CD14-positive monocyte (primary cell): Measurements from ENCODE around the gene ALDH3A2. TPM values are rescaled to one million over a fixed set of nuclear protein-coding genes. Genes with fewer than 3 reads are reported as not detected.

ENCODE experiments used
- DNase-seq, 3 donors: peaks; one replicate each; pipeline ENCODE4 v3.0.0-alpha.2; 2011 to 2022
- H2AFZ ChIP-seq: 2 replicates; pipeline ENCODE4 v1.6.0; 2012; ENCODE audit warnings: mild to moderate bottlenecking, low read depth, low read length, inconsistent platforms; ENCODE audit not compliant: insufficient read depth, poor library complexity, severe bottlenecking
- H3K27ac ChIP-seq, 2 donors: 1 replicate in 1 of 2; 2 replicates in 1 of 2; pipeline ENCODE4 v1.5.1; 2012 to 2013; ENCODE audit warnings: low read length in 2 of 2, control low read depth in 1 of 2, inconsistent platforms in 1 of 2, low read depth in 1 of 2, mild to moderate bottlenecking in 1 of 2
- H3K27me3 ChIP-seq, 2 donors: one replicate each; pipeline versions ENCODE4 v1.6.0 to v1.6.1; 2011 to 2013; ENCODE audit warnings: low read length in 2 of 2; ENCODE audit not compliant: control insufficient read depth in 2 of 2, insufficient read depth in 2 of 2
- H3K36me3 ChIP-seq, 2 donors: replicated peaks in 1 of 2; 1 replicate in 1 of 2; 2 replicates in 1 of 2; pipeline versions ENCODE4 v1.5.1 to v1.6.1; 2012 to 2013; ENCODE audit warnings: low read length in 2 of 2, control low read depth in 1 of 2, inconsistent platforms in 1 of 2, mild to moderate bottlenecking in 1 of 2; ENCODE audit not compliant: insufficient read depth in 2 of 2, control insufficient read depth in 1 of 2
- H3K4me1 ChIP-seq, 2 donors: 1 replicate in 1 of 2; 2 replicates in 1 of 2; pipeline versions ENCODE4 v1.5.1 to v1.6.1; 2012 to 2013; ENCODE audit warnings: low read length in 2 of 2, control low read depth in 1 of 2, inconsistent platforms in 1 of 2, mild to moderate bottlenecking in 1 of 2, moderate library complexity in 1 of 2; ENCODE audit not compliant: insufficient read depth in 2 of 2, control insufficient read depth in 1 of 2
- H3K4me2 ChIP-seq: replicated peaks from 2 replicates; pipeline ENCODE3; 2012; ENCODE audit warnings: low read length, moderate library complexity, mild to moderate bottlenecking; ENCODE audit not compliant: poor library complexity, severe bottlenecking; ENCODE audit errors: extremely low read depth
- H3K4me3 ChIP-seq, 3 experiments: fragments of 200-600 bp in 1 of 3; sonication (generic) in 1 of 3; replicated peaks in 1 of 3; 1 replicate in 2 of 3; 2 replicates in 1 of 3; pipeline ENCODE4 v1.5.1; 2011 to 2013; ENCODE audit warnings: low read length in 3 of 3, mild to moderate bottlenecking in 3 of 3, control low read depth in 2 of 3, low read depth in 2 of 3, inconsistent platforms in 1 of 3, moderate library complexity in 1 of 3
- H3K79me2 ChIP-seq: 2 replicates; pipeline ENCODE4 v1.6.0; 2012; ENCODE audit warnings: mild to moderate bottlenecking, control low read depth, inconsistent platforms, low read length, moderate library complexity; ENCODE audit not compliant: insufficient read depth
- H3K9ac ChIP-seq: 2 replicates; pipeline ENCODE4 v1.6.0; 2017; ENCODE audit warnings: low read length, mild to moderate bottlenecking; ENCODE audit not compliant: insufficient read depth, poor library complexity, severe bottlenecking
- H3K9me3 ChIP-seq, 2 donors: replicated peaks in 1 of 2; 1 replicate in 1 of 2; 2 replicates in 1 of 2; pipeline versions ENCODE4 v1.5.1 to v1.6.1; 2012 to 2013; ENCODE audit warnings: low read length in 2 of 2, control low read depth in 1 of 2; ENCODE audit not compliant: control insufficient read depth in 1 of 2, insufficient read depth in 1 of 2
- H4K20me1 ChIP-seq: 2 replicates; pipeline ENCODE4 v1.6.0; 2012; ENCODE audit warnings: mild to moderate bottlenecking, low read length, control low read depth, moderate library complexity; ENCODE audit not compliant: insufficient read depth
- H3K27ac Mint-ChIP-seq, 7 donors: one replicate each; pipeline ENCODE4 v1.8.0; 2020; ENCODE audit warnings: mild to moderate bottlenecking in 7 of 7, mixed read lengths in 7 of 7, moderate library complexity in 6 of 7, inconsistent platforms in 2 of 7
- H3K27me3 Mint-ChIP-seq, 3 donors: one replicate each; pipeline ENCODE4 v1.8.0; 2021 to 2022; ENCODE audit warnings: low read depth in 3 of 3, mild to moderate bottlenecking in 3 of 3, mixed read lengths in 3 of 3, moderate library complexity in 3 of 3, inconsistent platforms in 1 of 3
- H3K36me3 Mint-ChIP-seq, 2 donors: one replicate each; pipeline ENCODE4 v1.8.0; 2020; ENCODE audit warnings: mixed read lengths in 2 of 2, inconsistent platforms in 1 of 2, mild to moderate bottlenecking in 1 of 2
- H3K4me1 Mint-ChIP-seq: one replicate; pipeline ENCODE4 v1.8.0; 2020; ENCODE audit warnings: mild to moderate bottlenecking, mixed read lengths
- H3K4me3 Mint-ChIP-seq, 2 donors: one replicate each; pipeline ENCODE4 v1.8.0; 2020; ENCODE audit warnings: mild to moderate bottlenecking in 2 of 2, mixed read lengths in 2 of 2, moderate library complexity in 1 of 2
- H3K9me3 Mint-ChIP-seq, 7 donors: one replicate each; pipeline ENCODE4 v1.8.0; 2020 to 2022; ENCODE audit warnings: mixed read lengths in 7 of 7, mild to moderate bottlenecking in 6 of 7, moderate library complexity in 6 of 7, inconsistent platforms in 2 of 7
- CTCF ChIP-seq: fragments of 200-600 bp; IDR thresholded peaks from one replicate; pipeline ENCODE4 v1.8.0; 2022; ENCODE audit warnings: antibody characterized with exemption, mild to moderate bottlenecking
- WGBS: methylation state at CpG from one replicate; pipeline ENCODE4 v1.1.5; 2013; ENCODE audit warnings: missing lambda C conversion rate; ENCODE audit not compliant: insufficient coverage; 5-methylcytosine and 5-hydroxymethylcytosine counted together
- intact Hi-C, 2 donors: fragments of 100-400 bp; cut with micrococcal nuclease; formaldehyde crosslinking; loops; one replicate each; pipeline versions ENCODE4 v1.15.0 to v1.15.1; 2023
- polyA plus RNA-seq, 3 donors: library from polyadenylated mRNA; depleted of rRNA in 1 of 3; unstranded in 2 of 3; stranded (reverse) in 1 of 3; fragments of 300-500 nt in 2 of 3; fragments of >200 nt in 1 of 3; fragmentation: Illumina TruSeq in 2 of 3; gene quantifications; 1 replicate in 2 of 3; 2 replicates in 1 of 3; pipeline ENCODE4 v1.2.3, GENCODE V29; 2012 to 2021

Gene ALDH3A2
- polyA plus RNA-seq, 3 donors, result 22.5 to 58.0 (median 50.3) TPM

GRCh38 chr17:19619705-19620325, 28.7 kb upstream of the ALDH3A2 start:
- WGBS, result no CpG with 5 or more reads among the region's 2 CpGs
- Histone ChIP-seq H3K36me3 (no peaks in the 10 kb centered on the region), H2AFZ (no peak overlapping the region), H3K4me2 (no peak overlapping the region), H3K27me3 (no peaks in the 10 kb centered on the region), H3K9ac (no peak overlapping the region), H4K20me1 (no peaks in the 10 kb centered on the region), H3K27ac (no peak overlapping the region), H3K4me1 (no peaks in the 10 kb centered on the region), H3K9me3 (peaks cover 32 to 36% of the 10 kb centered on the region in 2 donors), H3K4me3 (no peak overlapping the region), H3K79me2 (no peaks in the 10 kb centered on the region)
- Mint-ChIP-seq H3K4me1 (no peaks in the 10 kb centered on the region), H3K4me3 (no peak overlapping the region), H3K27me3 (peaks cover 0 to 2% (median 2%) of the 10 kb centered on the region in 3 donors), H3K27ac (no peak overlapping the region), H3K9me3 (peaks cover 17 to 50% (median 43%) of the 10 kb centered on the region in 7 donors), H3K36me3 (peaks cover 0 to 9% of the 10 kb centered on the region in 2 donors)
- intact Hi-C loops, result no loop called here
- DNase-seq, result no peak
- no peak for TF ChIP-seq CTCF

GRCh38 chr17:19621697-19622096, 26.9 kb upstream of the ALDH3A2 start:
- WGBS, result 100% methylated on average over 1 of the region's 1 CpG
- TF ChIP-seq CTCF, result no peak
- Histone ChIP-seq H3K36me3 (no peaks in the 10 kb centered on the region), H3K4me2 (no peak overlapping the region), H3K27ac (no peak overlapping the region), H4K20me1 (no peaks in the 10 kb centered on the region), H3K9me3 (peaks cover 32 to 36% of the 10 kb centered on the region in 2 donors), H3K79me2 (no peaks in the 10 kb centered on the region), H2AFZ (no peak overlapping the region), H3K4me3 (no peak overlapping the region), H3K27me3 (no peaks in the 10 kb centered on the region), H3K4me1 (no peaks in the 10 kb centered on the region), H3K9ac (no peak overlapping the region)
- Mint-ChIP-seq H3K36me3 (peaks cover 0 to 9% of the 10 kb centered on the region in 2 donors), H3K9me3 (peaks cover 17 to 48% (median 43%) of the 10 kb centered on the region in 7 donors), H3K27me3 (peaks cover 0 to 2% (median under 1%) of the 10 kb centered on the region in 3 donors), H3K27ac (no peak overlapping the region), H3K4me3 (no peak overlapping the region), H3K4me1 (no peaks in the 10 kb centered on the region)
- DNase-seq, result no peak
- intact Hi-C loops, result no loop called here
